ENCODE data around the gene RPL38. TPM values are rescaled to one million over a fixed set of nuclear protein-coding genes. Genes with fewer than 3 reads are reported as not detected.

Gene RPL38
- total RNA-seq, 1 donor from 2014 or later = 724 TPM

DNA sequence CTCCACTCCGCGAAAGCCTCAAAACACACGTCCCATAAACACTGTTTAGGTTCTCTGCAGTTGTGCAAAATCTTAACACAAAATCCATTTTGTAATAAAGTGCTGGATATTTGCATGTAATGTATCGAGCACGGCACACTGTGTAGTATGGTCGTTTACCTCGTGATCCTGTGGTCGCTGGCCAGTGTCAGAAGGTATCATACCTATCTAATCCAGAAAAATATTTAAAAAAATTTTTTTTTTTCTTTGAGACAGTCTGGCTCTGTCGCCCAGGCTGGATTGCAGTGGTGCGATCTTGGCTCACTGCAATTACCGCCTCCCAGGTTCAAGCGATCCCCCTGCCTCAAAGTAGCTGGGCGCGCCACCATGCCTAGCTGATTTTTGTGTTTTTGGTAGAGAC lies 996 bp downstream of the RPL38 start:
- ATAC-seq (no peak), DNase-seq (no peak)
- intact Hi-C loops (cut with micrococcal nuclease) = no loop called here

DNA sequence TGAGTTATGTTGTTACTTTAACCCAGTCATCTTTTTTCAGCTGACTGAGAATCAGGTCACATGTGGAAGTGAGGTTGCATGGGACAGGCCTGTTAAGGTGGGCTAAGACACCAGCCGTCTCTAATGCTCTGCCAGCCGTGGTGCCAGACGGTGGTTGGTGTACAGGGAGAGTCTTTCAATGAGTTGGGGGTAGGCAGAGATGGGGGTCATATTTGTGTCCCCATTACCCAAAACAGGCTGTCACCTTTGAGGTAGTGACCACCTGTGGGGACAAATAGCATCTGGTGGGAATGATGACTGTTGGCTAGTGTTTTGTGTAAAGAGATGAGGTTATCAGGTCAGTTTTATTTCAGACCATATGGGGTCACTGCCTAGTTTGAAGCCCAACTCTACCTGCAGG lies 1.8 kb downstream of the RPL38 start:
- no peak for DNase-seq
- intact Hi-C loops (cut with micrococcal nuclease) = no loop called here

DNA sequence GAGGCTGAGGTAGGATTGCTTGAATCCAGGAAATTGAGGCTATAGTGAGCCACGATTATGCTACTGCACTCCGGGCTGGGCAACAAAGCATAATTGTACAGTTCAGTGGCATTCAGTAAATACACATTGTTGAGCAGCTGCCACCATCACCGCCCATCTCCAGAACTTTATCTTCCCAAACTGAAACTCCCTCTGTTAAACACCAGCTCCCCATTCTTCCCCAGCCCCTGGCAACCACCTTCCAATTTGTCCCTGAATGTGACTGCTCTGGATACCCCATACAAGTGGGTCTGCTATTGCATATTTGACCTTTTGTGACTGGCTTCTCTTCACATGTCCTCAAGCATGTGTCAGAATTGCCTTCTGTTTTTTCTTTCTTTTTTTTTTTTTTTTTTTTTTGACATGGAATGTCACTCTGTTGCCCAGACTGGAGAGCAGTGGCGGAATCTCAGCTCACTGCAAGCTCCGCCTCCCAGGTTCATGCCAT lies 2.9 kb downstream of the RPL38 start:
- no peak for DNase-seq
- no peak for ATAC-seq
- intact Hi-C loops (cut with micrococcal nuclease) = no loop called here

More for the DNA sequence above, 1.8 kb downstream of the RPL38 start:
- ATAC-seq = no peak

DNA sequence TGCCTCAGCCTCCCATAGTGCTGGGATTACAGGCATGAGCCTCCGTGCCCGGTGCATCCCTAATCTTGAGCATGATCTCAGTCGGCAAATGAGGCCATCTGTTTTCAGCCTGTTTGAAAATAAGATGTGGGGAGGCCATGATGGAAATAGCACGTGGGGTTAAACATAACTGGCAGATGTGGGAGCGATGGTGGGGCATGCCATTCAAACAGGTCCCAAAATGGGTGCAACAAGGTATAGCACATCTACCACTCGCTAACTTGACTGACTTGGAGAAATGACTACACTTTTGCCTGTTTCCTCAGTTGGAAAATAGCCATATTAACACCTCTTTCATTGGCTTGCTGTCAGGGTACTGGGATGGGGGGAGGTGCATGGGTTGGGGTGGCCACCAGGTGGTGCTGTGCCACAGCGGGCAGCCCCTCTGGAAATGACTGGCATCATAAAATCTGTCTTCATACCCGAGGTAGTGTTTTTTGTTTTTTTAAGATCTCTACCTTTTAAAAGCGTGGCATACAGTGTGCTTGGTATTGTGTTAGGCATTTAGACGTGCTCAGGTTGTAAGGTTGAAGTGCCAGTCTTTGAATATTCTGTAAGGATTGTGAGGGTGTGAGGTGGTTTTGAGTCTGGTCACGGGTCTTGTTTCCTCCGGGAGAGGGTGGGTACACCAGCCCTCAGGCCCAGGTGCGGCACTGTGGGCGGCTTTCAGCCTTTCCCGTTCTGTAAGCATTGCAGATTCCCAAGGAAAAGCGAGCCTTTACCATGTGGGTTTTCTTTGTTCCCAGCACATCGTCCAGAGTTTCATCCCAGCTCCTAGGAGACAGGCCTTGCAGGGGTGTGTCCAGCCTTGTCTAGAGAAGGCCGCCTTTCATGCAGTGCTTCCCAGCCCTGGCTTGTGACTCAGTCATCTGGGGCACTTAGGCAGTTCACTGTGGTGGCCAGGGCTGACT lies 7.0 kb downstream of the RPL38 start:
- ATAC-seq (peak; percentile 19), DNase-seq (peak; percentile 76)
- intact Hi-C loops (cut with micrococcal nuclease) = loop anchor here (5.0 kb wide), 1 partner anchor 92 kb away; no protein-coding TSS in a partner anchor

DNA sequence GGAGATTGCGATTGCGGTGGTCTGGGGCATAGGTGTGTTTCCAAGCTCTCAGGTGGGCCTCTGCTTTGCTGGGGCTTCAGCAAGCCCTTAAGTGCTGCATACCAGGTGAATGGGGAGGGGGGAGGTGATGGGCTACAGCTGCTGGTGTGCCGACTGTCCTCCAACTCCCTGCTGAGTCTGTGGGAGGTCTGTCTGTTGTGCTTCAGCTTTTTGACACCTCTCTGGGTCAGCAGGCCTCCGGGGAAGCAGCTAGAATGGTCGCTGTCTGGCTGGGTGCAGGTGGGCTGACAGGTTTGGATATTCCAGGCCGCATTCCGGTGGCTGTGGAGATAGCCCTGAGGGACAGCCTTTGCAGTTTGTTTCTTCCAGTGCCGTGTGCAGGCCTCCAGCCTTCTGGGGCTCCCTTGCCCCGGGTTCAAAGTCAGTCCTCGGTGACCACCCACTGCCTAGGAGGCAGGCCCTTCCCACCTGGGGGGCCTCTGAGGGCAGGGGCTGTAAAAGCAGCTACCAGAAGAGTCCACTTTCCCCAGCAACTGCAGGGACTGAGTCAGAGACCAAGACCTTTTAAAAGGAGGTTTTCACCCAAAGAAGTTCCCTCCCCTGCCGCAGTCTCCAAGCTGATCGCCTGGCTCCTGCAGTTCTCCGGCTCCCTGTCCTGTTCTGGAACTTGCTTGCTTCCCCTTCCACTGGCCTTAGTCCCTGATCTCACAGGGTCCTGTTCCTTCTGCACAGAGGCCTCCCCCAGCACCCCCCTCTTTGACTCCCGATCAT lies 7.8 kb downstream of the RPL38 start:
- DNase-seq (no peak), ATAC-seq (no peak)
- intact Hi-C loops (cut with micrococcal nuclease) = loop anchor here (5.0 kb wide), 1 partner anchor 91 kb away; no protein-coding TSS in a partner anchor

DNA sequence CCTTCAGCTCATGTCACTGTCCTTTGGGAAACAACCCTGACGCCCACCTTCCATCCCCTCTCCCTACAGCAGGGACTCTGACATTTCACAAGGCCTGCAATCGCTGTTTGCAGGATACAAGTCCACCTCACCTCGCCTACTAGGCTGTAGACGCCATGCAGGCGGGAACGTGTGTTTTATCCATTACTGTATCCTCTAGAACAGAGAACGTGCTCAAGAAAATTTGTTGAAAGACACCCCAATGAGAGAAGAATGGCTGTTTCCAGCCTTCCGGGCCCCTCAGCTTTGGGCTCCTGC lies 8.4 kb downstream of the RPL38 start:
- no peak for DNase-seq
- intact Hi-C loops (cut with micrococcal nuclease) = loop anchor here (5.0 kb wide), 1 partner anchor 90 kb away; no protein-coding TSS in a partner anchor
- ATAC-seq = no peak

DNA sequence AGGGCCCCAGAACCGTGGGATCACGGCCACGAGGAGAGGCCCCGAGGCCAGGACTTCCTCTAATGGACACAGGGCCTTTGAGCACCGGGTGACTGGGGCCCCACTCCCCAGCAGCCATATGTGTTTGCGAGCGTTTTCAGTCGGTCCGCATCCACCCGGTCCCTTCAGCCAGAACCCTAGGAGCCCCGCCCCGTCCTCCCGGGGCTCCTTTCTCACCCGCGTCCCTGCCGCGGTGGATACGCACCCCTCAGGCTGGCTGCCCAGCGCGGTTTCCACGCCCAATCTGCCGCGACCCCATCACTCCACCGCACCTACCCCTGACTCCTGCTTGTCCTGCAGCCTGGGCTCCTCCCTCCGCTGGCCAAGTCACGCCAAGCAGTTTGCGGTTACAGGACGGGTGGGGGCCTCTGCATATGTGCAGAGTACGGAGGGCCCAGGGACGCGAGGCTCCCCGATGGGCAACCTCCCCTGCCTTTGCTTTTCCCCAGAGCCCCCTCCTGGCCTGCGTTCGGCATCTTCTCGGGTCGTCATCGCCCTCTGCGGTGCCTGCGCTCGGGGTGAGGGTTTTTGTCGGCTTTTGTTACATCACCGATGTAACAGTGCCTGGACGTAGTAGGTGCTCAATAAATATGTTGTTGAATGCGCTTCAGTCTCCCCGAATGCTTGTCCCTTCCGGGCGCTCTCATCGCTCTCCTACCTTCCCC lies 8.9 kb downstream of the RPL38 start:
- DNase-seq (peak; percentile 53), ATAC-seq (no peak)
- intact Hi-C loops (cut with micrococcal nuclease) = loop anchor here (5.0 kb wide), 1 partner anchor 90 kb away; no protein-coding TSS in a partner anchor

DNA sequence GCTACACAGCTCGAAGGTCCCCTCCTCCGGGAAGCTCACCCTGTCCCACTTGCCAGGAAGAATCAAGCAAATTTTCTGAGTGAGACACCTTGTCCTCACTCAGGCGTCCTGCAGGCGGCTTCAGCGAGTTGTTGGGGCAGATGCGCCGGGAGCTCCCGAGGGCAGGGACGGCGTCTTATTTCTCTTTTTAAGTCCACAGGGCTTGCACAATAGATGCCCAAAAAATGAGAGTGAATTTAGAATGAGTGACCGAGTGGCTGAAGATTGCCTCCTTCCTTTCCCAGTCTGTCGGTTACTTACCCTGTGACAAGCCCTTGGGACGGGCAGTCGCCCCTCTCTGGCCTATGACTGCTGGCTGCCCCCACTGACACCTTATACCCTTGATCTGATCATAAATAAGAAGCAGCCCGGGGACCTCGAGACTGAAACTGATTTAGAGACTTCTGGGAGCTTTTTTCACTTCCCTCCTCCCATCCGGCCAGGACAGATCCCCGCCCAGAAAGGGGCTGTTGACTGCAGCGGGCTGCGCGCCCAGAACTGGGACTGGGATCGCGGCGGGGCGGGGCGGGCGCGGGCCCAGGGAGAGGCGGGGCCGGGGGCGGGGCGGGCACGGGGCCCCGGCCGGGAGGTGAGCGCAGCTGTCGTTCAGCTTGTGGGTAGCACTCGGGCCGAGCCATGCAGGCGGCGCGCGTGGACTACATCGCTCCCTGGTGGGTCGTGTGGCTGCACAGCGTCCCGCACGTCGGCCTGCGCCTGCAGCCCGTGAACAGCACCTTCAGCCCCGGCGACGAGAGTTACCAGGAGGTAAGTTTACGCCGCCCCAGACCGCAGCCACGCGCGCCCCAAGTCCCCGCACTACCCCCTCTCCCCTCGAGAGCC lies 9.7 kb downstream of the RPL38 start, which contains the start of gene TTYH2:
Gene TTYH2, plus strand, starts transcription at position 659 of the 879 bp plus-strand sequence. Its CDS starts 17 bp downstream, at position 676.
- intact Hi-C loops (cut with micrococcal nuclease) = loop anchor here (5.0 kb wide), 1 partner anchor 89 kb away; no protein-coding TSS in a partner anchor
- ATAC-seq (peak; percentile 83), DNase-seq (peak; percentile 94)

DNA sequence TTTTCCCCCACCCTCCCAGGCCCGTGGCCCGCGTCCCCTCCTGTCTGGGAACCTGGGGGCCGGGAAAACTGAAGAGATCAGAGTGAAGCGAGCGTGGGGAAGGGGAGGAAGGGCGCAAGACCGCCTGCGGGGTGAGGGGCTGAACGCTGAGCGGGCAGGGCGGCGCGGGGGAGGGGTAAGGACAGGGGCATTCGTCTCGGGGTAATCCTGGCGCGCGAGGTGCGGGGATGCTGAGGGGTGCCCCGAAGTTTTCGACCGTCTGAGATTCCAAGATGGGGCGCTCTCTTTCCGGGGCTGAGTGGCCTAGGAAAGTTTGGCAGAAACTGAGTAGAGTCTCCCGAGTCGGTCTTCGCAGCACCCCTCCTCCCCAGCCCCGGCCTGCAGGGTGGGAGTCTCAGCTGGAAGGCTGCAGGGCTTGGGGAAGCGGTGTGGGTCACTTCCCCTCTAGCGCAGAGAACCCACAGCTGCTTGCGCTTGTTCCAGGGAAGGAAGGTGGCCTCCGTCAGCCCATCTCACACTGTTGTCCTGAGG lies 10.4 kb downstream of the RPL38 start:
- intact Hi-C loops (cut with micrococcal nuclease) = loop anchor here (5.0 kb wide), 1 partner anchor 88 kb away; no protein-coding TSS in a partner anchor
- DNase-seq (peak; percentile 53), ATAC-seq (peak; percentile 33)

DNA sequence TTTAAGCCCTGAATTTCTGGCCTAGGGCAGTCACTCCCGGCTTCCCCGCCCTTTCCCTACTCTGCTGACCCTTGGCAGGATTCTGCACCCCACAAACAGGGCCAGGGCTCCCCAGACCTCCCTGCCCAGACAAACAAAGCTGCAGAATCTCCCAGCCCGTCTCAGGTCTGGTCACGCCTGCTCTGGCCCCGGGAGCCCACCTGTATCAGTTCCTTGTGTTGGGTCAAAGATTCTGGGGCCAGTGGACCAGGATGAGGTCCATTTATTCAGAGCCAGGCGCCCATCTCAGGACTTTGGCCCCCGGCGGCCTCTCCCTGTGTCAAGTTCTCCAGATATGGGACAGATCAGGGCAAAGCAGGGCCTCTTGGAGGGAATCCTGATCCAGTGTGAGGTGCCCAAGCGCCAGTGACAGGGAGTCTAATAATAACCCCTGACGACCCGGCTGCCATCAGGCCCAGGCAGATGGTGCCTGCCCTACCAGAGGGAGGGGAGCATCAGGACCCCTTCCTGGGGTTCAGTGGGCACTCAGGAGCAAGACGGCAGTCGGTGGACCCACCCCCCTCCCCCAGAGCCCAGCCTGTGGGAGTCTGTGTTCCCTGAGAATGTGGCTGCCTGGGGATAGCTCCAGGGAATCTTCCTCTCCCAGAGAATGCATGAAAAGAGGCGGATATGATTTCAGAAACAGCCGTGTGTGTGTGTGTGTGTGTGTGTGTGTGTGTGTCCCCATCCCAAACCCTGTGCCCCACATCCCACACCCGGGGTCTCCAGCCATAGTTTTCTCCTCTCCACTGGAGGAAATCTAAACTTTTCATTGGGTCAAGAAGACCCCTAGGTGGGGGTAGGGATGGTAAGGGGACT lies 11.2 kb downstream of the RPL38 start:
- intact Hi-C loops (cut with micrococcal nuclease) = loop anchor here (5.0 kb wide), 1 partner anchor 88 kb away; no protein-coding TSS in a partner anchor
- DNase-seq (peak; percentile 60), ATAC-seq (peak; percentile 65)

DNA sequence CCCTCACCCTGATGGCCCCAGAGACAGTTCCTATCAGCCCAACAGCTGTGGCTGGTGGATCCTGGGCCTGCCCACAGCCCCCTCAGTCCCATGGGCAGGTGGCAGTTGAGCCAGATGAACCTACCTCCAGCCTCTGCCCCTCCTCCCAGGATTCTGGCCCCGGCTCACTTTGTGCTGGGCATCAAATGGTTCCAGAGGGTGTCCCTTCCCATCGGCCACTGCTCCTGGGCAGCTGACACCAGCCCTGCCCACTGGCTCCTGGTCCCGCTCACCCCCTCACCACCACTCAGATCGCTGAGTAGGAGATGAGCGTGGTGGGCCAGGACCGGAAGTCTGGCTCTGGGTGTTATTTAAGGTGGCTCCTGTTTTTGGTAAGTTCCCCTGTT lies 11.9 kb downstream of the RPL38 start:
- peak; percentile 50 for ATAC-seq
- intact Hi-C loops (cut with micrococcal nuclease) = no loop called here
- peak; percentile 67 for DNase-seq

DNA sequence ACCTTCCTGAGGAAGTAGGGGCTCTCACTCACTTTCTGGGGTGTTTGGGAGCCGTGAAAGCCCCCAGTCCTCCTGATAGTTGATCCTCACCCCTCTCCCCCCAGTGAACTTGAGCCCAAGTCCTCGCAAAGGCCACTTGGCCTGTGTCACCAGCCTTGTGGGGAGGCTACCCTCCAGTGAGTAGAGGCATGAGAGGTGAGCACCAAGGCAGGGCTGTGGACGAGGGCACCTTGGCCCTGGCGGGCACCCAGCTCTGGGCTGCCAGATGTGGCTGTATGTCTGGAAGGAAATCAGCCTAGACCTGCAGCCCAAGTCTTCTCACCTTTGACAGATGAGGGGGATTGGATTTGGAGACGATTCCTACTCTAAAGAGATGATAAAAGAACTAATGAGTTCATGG lies 13.0 kb downstream of the RPL38 start:
- intact Hi-C loops (cut with micrococcal nuclease) = no loop called here

DNA sequence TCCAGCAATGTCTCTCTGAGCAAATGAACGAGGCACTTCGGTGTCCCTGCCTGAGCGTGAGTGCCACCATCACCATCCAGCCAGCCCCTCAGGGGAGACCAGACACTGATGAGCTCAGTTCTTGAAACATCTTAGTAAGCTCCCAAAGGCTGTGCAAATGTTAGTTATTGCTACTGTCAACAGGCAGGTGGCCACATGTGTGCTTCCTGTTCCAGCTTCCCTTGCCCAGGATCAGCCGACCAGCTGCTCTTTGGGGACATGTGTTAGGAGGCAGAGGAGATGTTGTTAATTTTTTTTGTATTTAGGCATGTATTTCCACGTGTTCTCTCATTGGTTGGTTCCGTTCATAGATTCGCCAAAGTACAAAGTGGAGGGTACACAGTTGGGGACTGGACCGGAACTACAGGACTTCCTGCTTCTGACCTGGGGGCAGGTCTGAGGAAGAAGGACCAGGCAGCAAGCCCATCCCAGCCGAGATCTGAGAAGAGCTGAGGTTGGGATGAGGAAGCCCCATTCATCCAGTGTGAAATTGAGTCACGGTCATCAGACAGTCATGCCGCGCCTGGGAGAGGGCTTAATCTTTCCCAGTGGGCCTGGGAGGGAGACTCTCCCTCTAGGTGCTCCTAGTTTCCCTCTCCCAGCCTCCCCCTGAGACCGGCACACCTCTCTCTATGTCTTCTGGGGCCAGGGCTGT lies 13.7 kb downstream of the RPL38 start:
- DNase-seq (no peak), ATAC-seq (no peak)
- intact Hi-C loops (cut with micrococcal nuclease) = no loop called here

More for the DNA sequence above, 13.0 kb downstream of the RPL38 start:
- ATAC-seq (no peak), DNase-seq (no peak)

DNA sequence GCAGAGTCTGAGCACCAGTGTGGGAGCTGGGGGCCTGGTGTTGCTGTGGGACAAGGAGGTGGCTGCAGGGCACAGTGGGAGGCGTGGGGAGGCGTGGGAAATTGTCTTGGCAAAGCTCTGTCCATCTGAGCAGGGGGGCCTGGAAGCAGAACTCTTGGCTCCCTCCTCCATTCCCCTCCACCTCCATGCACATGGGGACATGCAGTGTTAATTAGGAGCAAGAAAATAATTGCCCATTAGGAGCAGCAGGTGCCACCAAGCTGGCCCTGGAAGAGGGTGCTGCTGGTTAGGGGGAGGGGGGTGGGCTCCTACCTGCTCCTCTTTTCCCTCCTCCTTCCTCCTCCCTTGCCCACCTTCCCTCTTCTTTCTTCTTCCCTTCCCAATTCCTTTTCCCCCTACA lies 14.4 kb downstream of the RPL38 start:
- intact Hi-C loops (cut with micrococcal nuclease) = no loop called here
- ATAC-seq = no peak

DNA sequence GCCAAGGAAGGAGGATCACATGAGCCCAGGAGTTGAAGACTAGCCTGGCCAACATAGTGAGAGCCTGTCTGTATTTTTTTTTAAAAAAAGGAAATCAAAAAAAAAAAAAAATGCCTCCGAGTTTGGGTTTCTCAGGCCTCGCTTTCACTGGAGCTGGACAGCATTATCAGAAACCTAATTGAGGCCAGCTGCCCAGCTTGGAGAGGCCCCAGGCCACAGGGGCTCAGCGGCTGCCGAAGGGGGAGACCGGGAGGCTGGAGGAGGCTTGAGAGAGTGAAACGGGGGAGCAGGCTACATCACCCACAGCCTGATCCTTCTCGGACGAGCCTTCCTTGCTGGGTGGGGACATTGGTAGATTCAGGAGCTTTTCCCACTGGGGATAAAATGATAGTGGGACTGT lies 15.0 kb downstream of the RPL38 start:
- no peak for DNase-seq

More for the DNA sequence above, 14.4 kb downstream of the RPL38 start:
- no peak for DNase-seq

DNA sequence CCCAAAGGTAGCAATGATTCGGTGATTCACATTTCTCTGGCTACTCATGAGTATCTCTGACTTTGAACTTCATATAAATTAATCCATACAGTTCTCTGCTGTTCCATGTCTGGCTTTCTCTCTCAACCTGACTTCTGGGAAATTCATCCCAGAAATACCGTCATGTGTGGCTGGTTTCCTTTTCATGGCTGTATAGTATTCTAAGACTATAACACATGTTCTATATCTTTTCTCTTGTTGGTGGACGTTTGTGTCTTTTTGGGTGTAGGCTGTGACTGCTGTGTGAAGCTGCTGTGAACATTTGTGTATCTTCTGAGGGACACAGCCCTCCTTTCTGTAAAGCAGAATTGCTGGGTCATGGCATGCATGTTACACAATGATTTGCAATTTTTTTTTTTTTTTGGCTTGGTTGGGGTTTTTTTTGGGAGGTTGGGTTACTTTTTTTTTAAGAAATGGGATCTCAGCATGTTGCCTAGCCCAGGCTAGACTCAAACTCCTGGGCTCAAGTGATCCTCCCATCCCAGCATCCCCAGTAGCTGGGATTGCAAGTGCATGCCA lies 16.2 kb downstream of the RPL38 start:
- ATAC-seq (no peak), DNase-seq (no peak)
- intact Hi-C loops (cut with micrococcal nuclease) = no loop called here

More for the DNA sequence above, 15.0 kb downstream of the RPL38 start:
- no peak for ATAC-seq
- intact Hi-C loops (cut with micrococcal nuclease) = no loop called here
